Endometrium (tissue), 2 donors: ENCODE data around the gene MCUB.

Experiments
- FAIRE-seq: peaks from 2 replicates; lab custom pipeline; 2012; peaks lifted over from hg19 to GRCh38; lab: Jason Lieb, UNC
- donor health status: control.
- donor health status: control.

The MCUB gene

GRCh38 chr4:109729718-109730618 lies 169.9 kb downstream of the MCUB start, which contains the start of gene PLA2G12A:
PLA2G12A (minus strand) TSS chr4:109730070; CDS start chr4:109729809, 261 bp downstream.
- no peak for FAIRE-seq

GRCh38 chr4:109730619-109731545 lies 170.8 kb downstream of the MCUB start:
- FAIRE-seq, result no peak

GRCh38 chr4:109733728-109734127 lies 173.7 kb downstream of the MCUB start:
- no peak for FAIRE-seq

- no peak for FAIRE-seq
Measured at GRCh38 chr4:109735566-109736365, 175.7 kb downstream of the MCUB start.
